Measurements from ENCODE around the gene DCAF6.
"Not testable (repeated sequence)": the region's sequence is repeated elsewhere in the genome, so short reads cannot be mapped to it uniquely, and the experiment has no call there.

DCAF6 gene

GRCh38 chr1:167936068-167936929 is at the start of gene DCAF6:
TSS of gene DCAF6 (plus strand) at chr1:167936683. CDS start at chr1:167936912, 229 bp downstream.
- ChIA-PET CTCF (interaction anchor here (0.6 to 1.2 kb wide), 2 partner anchors 133 to 347 kb away, joined by 3 to 4 read pairs; no protein-coding TSS in a partner anchor), POLR2A (ENCODE audit: low non-redundant PET) (interaction anchor here (0.6 to 1.0 kb wide), 3 partner anchors 127 to 221 kb away, joined by 3 read pairs; no protein-coding TSS in a partner anchor)
- DNase-seq (ENCODE audit: low spot score) = peak; percentile 98
- no peak for TF ChIP-seq CTCF (conservative IDR thresholded peaks at IDR 0.05; ENCODE audit: low read depth)
- peak within 1 kb of the TSS; percentile 97 for H3K27ac ChIP-seq

GRCh38 chr1:167887187-167887586 is 49.3 kb upstream of the DCAF6 start:
- H3K27ac ChIP-seq; POLR2A ChIA-PET (ENCODE audit: low non-redundant PET); CTCF ChIA-PET; DNase-seq (ENCODE audit: low spot score): not testable (repeated sequence)

GRCh38 chr1:167890400-167890799 is 46.1 kb upstream of the DCAF6 start:
- ChIA-PET POLR2A (ENCODE audit: low non-redundant PET) (no interaction called here), CTCF (no interaction called here)
- TF ChIP-seq CTCF (conservative IDR thresholded peaks at IDR 0.05; ENCODE audit: low read depth) = no peak
- no peak overlapping the region for H3K27ac ChIP-seq
- no peak for DNase-seq (ENCODE audit: low spot score)

- H3K27ac ChIP-seq = no peak overlapping the region
- POLR2A ChIA-PET (ENCODE audit: low non-redundant PET) = no interaction called here
- TF ChIP-seq CTCF (conservative IDR thresholded peaks at IDR 0.05; ENCODE audit: low read depth) = no peak
- CTCF ChIA-PET = no interaction called here
- no peak for DNase-seq (ENCODE audit: low spot score)
These were observed 42.7 kb upstream of the DCAF6 start for GRCh38 chr1:167893798-167894197.

- peak overlapping the region; percentile 57 for H3K27ac ChIP-seq
- ChIA-PET CTCF (no interaction called here), POLR2A (ENCODE audit: low non-redundant PET) (interaction anchor here (0.5 kb wide), 1 partner anchor 27 kb away, joined by 4 read pairs; no protein-coding TSS in a partner anchor)
- no peak for DNase-seq (ENCODE audit: low spot score)
- TF ChIP-seq CTCF (conservative IDR thresholded peaks at IDR 0.05; ENCODE audit: low read depth) = no peak
These were observed 37.8 kb upstream of the DCAF6 start for GRCh38 chr1:167898578-167899222.

- CTCF ChIA-PET = no interaction called here
- H3K27ac ChIP-seq = peak overlapping the region; percentile 57
- DNase-seq (ENCODE audit: low spot score) = no peak
- POLR2A ChIA-PET (ENCODE audit: low non-redundant PET) = interaction anchor here (0.5 kb wide), 1 partner anchor 27 kb away, joined by 4 read pairs; no protein-coding TSS in a partner anchor
- TF ChIP-seq CTCF (conservative IDR thresholded peaks at IDR 0.05; ENCODE audit: low read depth) = no peak
These were observed 37.2 kb upstream of the DCAF6 start for GRCh38 chr1:167899253-167899681.
